IMR-90 (cell line): ENCODE data around the gene SGPL1. TPM values are rescaled to one million over a fixed set of nuclear protein-coding genes. Genes with fewer than 3 reads are reported as not detected.

ENCODE experiments used
- ATAC-seq: fragments of 200-7000 bp; cut with Tn5 transposase; 2 replicates; pipeline ENCODE4 v1.9.1; 2020; ENCODE audit warnings: low read depth, mild to moderate bottlenecking, moderate library complexity
- BruUV-seq: library from RNA; stranded (reverse); fragments of 400-500 nt; replicated peaks from 2 replicates; lab custom pipeline; 2021; lab: Mats Ljungman, UMichigan
- CTCF ChIA-PET: fragments of 300-600 bp; formaldehyde crosslinking; extraction: SDS; loops from one replicate; lab custom pipeline; 2021; ENCODE audit warnings: antibody characterized with exemption; lab: Yijun Ruan, JAX
- POLR2A ChIA-PET: fragments of 300-600 bp; sonication (Branson Sonifier 250); formaldehyde crosslinking; loops from one replicate; lab custom pipeline; 2022; ENCODE audit warnings: antibody characterized with exemption; ENCODE audit not compliant: unreplicated experiment; lab: Charles Lee
- DNase-seq: peaks from one replicate; pipeline ENCODE4 v3.0.0; 2013
- H2AFZ ChIP-seq: replicated peaks from 2 replicates; pipeline ENCODE3; 2013; ENCODE audit warnings: low read length, mild to moderate bottlenecking; ENCODE audit not compliant: poor library complexity
- H2AK5ac ChIP-seq: 2 replicates; pipeline ENCODE4 v1.6.1; 2013; ENCODE audit warnings: low read depth, low read length, inconsistent platforms
- H2AK9ac ChIP-seq: replicated peaks from 2 replicates; pipeline ENCODE3; 2013; ENCODE audit warnings: mild to moderate bottlenecking, low read depth, low read length, moderate library complexity; ENCODE audit not compliant: poor library complexity
- H2BK120ac ChIP-seq: 2 replicates; pipeline ENCODE4 v1.6.1; 2013; ENCODE audit warnings: low read depth, low read length, inconsistent platforms
- H2BK15ac ChIP-seq: 3 replicates; pipeline ENCODE4 v1.6.1; 2013; ENCODE audit warnings: low read depth, low read length, inconsistent platforms
- H2BK20ac ChIP-seq: 2 replicates; pipeline ENCODE4 v1.6.1; 2013; ENCODE audit warnings: low read depth, mild to moderate bottlenecking, inconsistent platforms, low read length, moderate library complexity
- H2BK5ac ChIP-seq: 2 replicates; pipeline ENCODE4 v1.6.1; 2013; ENCODE audit warnings: mild to moderate bottlenecking, low read depth, low read length, inconsistent platforms; ENCODE audit not compliant: poor library complexity, severe bottlenecking
- H3K14ac ChIP-seq: replicated peaks from 2 replicates; pipeline ENCODE4 v1.6.1; 2013; ENCODE audit warnings: low read depth, low read length, inconsistent platforms
- H3K18ac ChIP-seq: 2 replicates; pipeline ENCODE4 v1.6.1; 2013; ENCODE audit warnings: low read depth, low read length, control low read depth
- H3K23ac ChIP-seq: 2 replicates; pipeline ENCODE4 v1.6.1; 2013; ENCODE audit warnings: low read depth, low read length, inconsistent platforms
- H3K27ac ChIP-seq: 2 replicates; pipeline ENCODE4 v1.5.1; 2013; ENCODE audit warnings: mild to moderate bottlenecking, control low read depth, low read length; ENCODE audit not compliant: insufficient read depth
- H3K27me3 ChIP-seq: 2 replicates; pipeline ENCODE4 v1.6.1; 2013; ENCODE audit warnings: low read length; ENCODE audit not compliant: control insufficient read depth, insufficient read depth
- H3K36me3 ChIP-seq: 2 replicates; pipeline ENCODE4 v1.6.1; 2013; ENCODE audit warnings: low read length, mixed read lengths; ENCODE audit not compliant: control insufficient read depth, insufficient read depth
- H3K4ac ChIP-seq: 2 replicates; pipeline ENCODE4 v1.6.1; 2013; ENCODE audit warnings: low read depth, low read length, inconsistent platforms
- H3K4me1 ChIP-seq: 2 replicates; pipeline ENCODE4 v1.6.1; 2013; ENCODE audit warnings: low read length, mixed read lengths; ENCODE audit not compliant: control insufficient read depth, insufficient read depth
- H3K4me2 ChIP-seq: 2 replicates; pipeline ENCODE4 v1.6.1; 2013; ENCODE audit warnings: low read depth, mild to moderate bottlenecking, control low read depth, low read length, moderate library complexity
- H3K4me3 ChIP-seq: 2 replicates; pipeline ENCODE4 v1.5.1; 2013; ENCODE audit warnings: low read depth, mild to moderate bottlenecking, control low read depth, low read length, moderate library complexity; ENCODE audit not compliant: insufficient read depth
- H3K56ac ChIP-seq: 2 replicates; pipeline ENCODE4 v1.6.1; 2013; ENCODE audit warnings: low read length, inconsistent platforms; ENCODE audit not compliant: insufficient read depth; ENCODE audit errors: extremely low read depth
- H3K79me1 ChIP-seq, 2 experiments: 2 replicates each; pipeline ENCODE4 v1.6.1; 2013; ENCODE audit warnings: low read length in 2 of 2, inconsistent platforms in 1 of 2, low read depth in 1 of 2
- H3K9ac ChIP-seq: 2 replicates; pipeline ENCODE4 v1.6.1; 2013; ENCODE audit warnings: low read depth, low read length, control low read depth
- H3K9me1 ChIP-seq: 2 replicates; pipeline ENCODE4 v1.6.1; 2013; ENCODE audit warnings: low read length, inconsistent platforms; ENCODE audit not compliant: insufficient read depth
- H3K9me3 ChIP-seq: 2 replicates; pipeline ENCODE4 v1.6.1; 2013; ENCODE audit warnings: low read length; ENCODE audit not compliant: control insufficient read depth, insufficient read depth
- H4K20me1 ChIP-seq: 2 replicates; pipeline ENCODE4 v1.6.1; 2013; ENCODE audit warnings: low read length, inconsistent platforms; ENCODE audit not compliant: insufficient read depth
- H4K5ac ChIP-seq: 2 replicates; pipeline ENCODE4 v1.6.1; 2013; ENCODE audit warnings: mild to moderate bottlenecking, low read depth, low read length, control low read depth
- H4K8ac ChIP-seq, 2 experiments: 2 replicates each; pipeline ENCODE4 v1.6.1; 2013; ENCODE audit warnings: low read depth in 2 of 2, low read length in 2 of 2, control low read depth in 1 of 2, inconsistent platforms in 1 of 2
- H4K91ac ChIP-seq: 2 replicates; pipeline ENCODE4 v1.6.1; 2013; ENCODE audit warnings: low read depth, low read length, inconsistent platforms; ENCODE audit not compliant: insufficient read depth
- BHLHE40 ChIP-seq: fragments of 150-350 bp; IDR thresholded peaks from 2 replicates; pipeline ENCODE4 v1.6.1; 2016; ENCODE audit warnings: mild to moderate bottlenecking, low read depth, low read length
- CHD1 ChIP-seq: IDR thresholded peaks from 2 replicates; pipeline ENCODE4 v1.6.1; 2012; ENCODE audit warnings: low read depth, low read length, improper control_type of control experiment
- FOS ChIP-seq: fragments of 150-350 bp; IDR thresholded peaks from 2 replicates; pipeline ENCODE4 v1.6.1; 2016; ENCODE audit warnings: low read depth, low read length
- MAFK ChIP-seq: IDR thresholded peaks from 2 replicates; pipeline ENCODE4 v1.6.1; 2012; ENCODE audit warnings: low read depth, low read length, improper control_type of control experiment
- MAZ ChIP-seq: IDR thresholded peaks from 2 replicates; pipeline ENCODE4 v1.6.1; 2012; ENCODE audit warnings: low read depth, mild to moderate bottlenecking, low read length, improper control_type of control experiment, moderate library complexity, borderline replicate concordance
- NFE2L2 ChIP-seq: fragments of 150-350 bp; IDR thresholded peaks from 2 replicates; pipeline ENCODE4 v1.6.1; 2016; ENCODE audit warnings: low read depth, mild to moderate bottlenecking, low read length
- SMC3 ChIP-seq: fragments of 150-350 bp; IDR thresholded peaks from 2 replicates; pipeline ENCODE4 v1.6.1; 2016; ENCODE audit warnings: low read depth, mild to moderate bottlenecking, antibody characterized with exemption, low read length, moderate library complexity
- WGBS, 2 experiments: methylation state at CpG; one replicate each; pipeline versions ENCODE4 v1.1.5 to v1.1.7; 2013; ENCODE audit warnings: missing lambda C conversion rate in 2 of 2; ENCODE audit not compliant: insufficient read length in 1 of 2; ENCODE audit errors: extremely low coverage in 2 of 2; 5-methylcytosine and 5-hydroxymethylcytosine counted together
- dilution Hi-C: fragments of 300-500 bp; cut with HindIII; formaldehyde crosslinking; loops from one replicate; pipeline ENCODE4 v1.14.3; 2018; ENCODE audit warnings: low sequenced_read_pairs; ENCODE audit not compliant: unreplicated experiment
- in situ Hi-C: fragments of 300-500 bp; cut with MboI; formaldehyde crosslinking; loops from 3 replicates; pipeline ENCODE4 v1.14.3; 2019; ENCODE audit warnings: low sequenced_read_pairs, inconsistent platforms, mixed read lengths
- intact Hi-C: fragments of 100-400 bp; cut with micrococcal nuclease; formaldehyde crosslinking; loops from 2 replicates; pipeline ENCODE4 v1.10.0; 2022
- polyA plus RNA-seq, 3 experiments: library from polyadenylated mRNA; depleted of rRNA; stranded (reverse); fragments of >200 nt; gene quantifications; 2 replicates each; pipeline ENCODE4 v1.2.3, GENCODE V29; 2012; ENCODE audit warnings: low replicate concordance in 1 of 3
- total RNA-seq: library from RNA; depleted of rRNA; stranded (reverse); fragments of >200 nt; gene quantifications from 2 replicates; pipeline ENCODE4 v1.2.3, GENCODE V29; 2012

SGPL1 gene
- total and polyA plus RNA-seq, 2 of the 4 experiments (the other 2 are of a cell fraction), result 12.2 to 26.7 TPM

DNA sequence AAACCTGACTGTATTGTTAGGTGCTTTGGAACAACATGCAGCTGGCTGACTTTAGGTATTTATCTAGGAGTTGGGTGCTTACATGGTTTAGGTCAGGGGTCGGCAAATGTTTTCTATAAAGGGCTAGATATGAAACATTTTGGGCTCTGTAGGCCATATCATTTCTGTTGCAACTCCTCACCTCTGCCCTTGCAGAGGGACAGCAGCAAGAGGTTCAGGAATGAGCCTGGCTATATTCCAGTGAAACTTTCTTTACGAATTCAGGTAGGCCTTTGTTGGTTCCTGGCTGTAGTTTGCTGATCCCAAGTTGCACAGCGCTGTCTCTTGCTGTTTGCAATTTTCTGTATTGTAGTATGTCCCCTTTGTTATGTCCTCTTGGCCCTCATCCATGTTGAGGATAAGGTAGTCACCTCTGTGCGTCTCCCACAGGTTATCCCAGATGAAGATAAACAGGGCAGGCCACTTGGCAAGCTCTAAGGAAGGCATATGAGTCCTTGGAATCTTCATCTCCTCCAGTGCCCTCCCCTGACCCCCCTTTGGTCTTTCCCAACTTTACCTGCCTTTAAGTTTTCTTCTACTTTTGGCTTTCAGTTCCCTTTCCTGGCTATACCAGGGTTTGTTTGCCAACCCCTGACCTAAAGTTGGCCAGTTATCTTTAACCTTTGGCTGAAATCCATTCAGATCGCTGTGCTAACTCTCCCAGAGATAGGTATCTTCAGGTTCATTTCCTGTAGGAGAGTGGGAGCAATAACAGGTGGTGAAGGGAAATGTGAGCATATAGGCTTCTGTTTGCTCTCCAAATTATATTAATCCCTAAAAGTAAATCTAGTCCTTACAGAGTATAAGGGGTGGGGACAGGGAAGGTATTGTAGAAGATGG, 36.1 kb downstream of the SGPL1 start (continued):
- TF ChIP-seq NFE2L2, result no peak

DNA sequence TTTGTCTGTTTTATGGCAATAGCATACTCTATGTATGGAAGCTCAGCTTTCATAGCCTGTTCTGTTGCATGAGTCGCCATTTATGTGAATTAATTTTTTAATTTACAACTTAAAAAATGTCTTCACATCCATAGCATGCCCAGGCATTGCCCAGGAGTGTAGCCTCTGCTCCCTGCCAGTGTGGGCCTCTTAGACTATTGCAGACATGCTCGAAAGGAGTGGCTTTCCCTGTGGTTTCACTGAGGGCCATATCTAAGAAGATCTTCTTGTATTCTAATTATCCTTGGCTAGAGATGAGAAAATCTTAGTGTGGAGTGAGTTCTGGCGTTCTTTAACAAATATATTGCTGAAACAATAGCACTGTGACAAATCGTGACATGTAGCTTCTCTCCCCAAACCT, 37.3 kb downstream of the SGPL1 start:
- Histone ChIP-seq H2BK15ac (no peak overlapping the region), H3K27ac (no peak overlapping the region), H2AFZ (no peak overlapping the region), H3K9me1 (peaks cover 7% of the 10 kb centered on the region), H3K4me2 (no peak overlapping the region), H2BK120ac (no peak overlapping the region), H3K18ac (no peak overlapping the region), H3K9ac (no peak overlapping the region), H3K23ac (no peak overlapping the region), H2BK5ac (no peak overlapping the region), H2AK9ac (no peak overlapping the region), H3K4me1 (peaks cover 5% of the 10 kb centered on the region), H3K27me3 (no peaks in the 10 kb centered on the region), H3K79me1 (peaks cover 16 to 24% of the 10 kb centered on the region in 2 experiments; a peak in 3 of 4 replicates), H3K14ac (no peak overlapping the region), H4K91ac (no peak overlapping the region), H3K4ac (no peak overlapping the region), H2BK20ac (no peak overlapping the region), H4K5ac (no peak overlapping the region), H4K20me1 (no peaks in the 10 kb centered on the region; the same call in 1 of the 2 replicates), H2AK5ac (no peak overlapping the region), H3K36me3 (peaks cover 19% of the 10 kb centered on the region), H4K8ac (no peak overlapping the region), H3K4me3 (no peak overlapping the region), H3K56ac (no peak overlapping the region), H3K9me3 (no peaks in the 10 kb centered on the region)
- no TSS peak for BruUV-seq
- in situ Hi-C loops, result no loop called here
- no CpG with 5 or more reads among the region's 4 CpGs for WGBS, 2 experiments
- CTCF ChIA-PET, result interaction anchor here (1.3 kb wide), 1 partner anchor 12 kb away, joined by 6 read pairs; no protein-coding TSS in a partner anchor
- TF ChIP-seq SMC3 (no peak), CHD1 (no peak), BHLHE40 (no peak), FOS (no peak), MAZ (no peak), MAFK (no peak)
- intact Hi-C loops, result no loop called here
- ATAC-seq (no peak), DNase-seq (no peak)
- POLR2A ChIA-PET, result interaction anchor here (0.6 kb wide), 1 partner anchor 791 kb away, joined by 3 read pairs; no protein-coding TSS in a partner anchor
- dilution Hi-C loops, result no loop called here
